K562 (cell line): ENCODE measurements around the gene SLC12A3. TPM values are rescaled to one million over a fixed set of nuclear protein-coding genes. Genes with fewer than 3 reads are reported as not detected.
A peak's percentile ranks its signal among the peaks of the same experiment; 100 is the strongest.

Source experiments
- ATAC-seq: fragments of 200-7000 bp; cut with Tn5 transposase; 3 replicates; pipeline ENCODE4 v1.9.1; 2020; ENCODE audit warnings: moderate library complexity
- Bru-seq: library from RNA; stranded (reverse); fragments of 400-500 nt; gene quantifications from one replicate; lab custom pipeline; 2021; lab: Mats Ljungman, UMichigan
- BruChase-seq, 2 experiments: library from RNA; stranded (reverse); fragments of 400-500 nt; gene quantifications; one replicate each; lab custom pipeline; 2021; lab: Mats Ljungman, UMichigan
- BruUV-seq: library from RNA; stranded (reverse); fragments of 400-500 nt; replicated peaks from 2 replicates; lab custom pipeline; 2021; lab: Mats Ljungman, UMichigan
- CTCF ChIA-PET: fragments of 300-600 bp; formaldehyde crosslinking; extraction: SDS; loops from one replicate; lab custom pipeline; 2021; ENCODE audit warnings: low intra/inter-chr PET ratio; lab: Yijun Ruan, JAX
- POLR2A ChIA-PET: fragments of 300-600, 350-650 bp; sonication (Branson Sonifier 250); formaldehyde crosslinking; extraction: SDS; loops from one replicate; lab custom pipeline; 2021; ENCODE audit warnings: antibody characterized with exemption, inconsistent platforms; lab: Yijun Ruan, JAX
- DNase-seq, 4 experiments: peaks; one replicate each; pipeline versions ENCODE4 v3.0.0 to v3.0.0-alpha.2; 2011 to 2018; ENCODE audit warnings: low spot score in 3 of 4, mixed read lengths in 3 of 4; ENCODE audit errors: extremely low read depth in 1 of 4
- FAIRE-seq: peaks from 2 replicates; lab custom pipeline; 2011; peaks lifted over from hg19 to GRCh38; lab: Jason Lieb, UNC
- H2AFZ ChIP-seq: 2 replicates; pipeline ENCODE4 v1.6.0; 2011; ENCODE audit warnings: low read depth, low read length, control low read depth, inconsistent platforms
- H3K27ac ChIP-seq: fragments of 200-600 bp; 3 replicates; pipeline ENCODE4 v1.8.0; 2011; ENCODE audit warnings: low read depth, mild to moderate bottlenecking, control low read depth, inconsistent platforms, low read length, moderate library complexity, mixed read lengths; ENCODE audit errors: extremely low read depth
- H3K27me3 ChIP-seq, 2 experiments: fragments of 300-600 bp in 1 of 2; 2 replicates in 1 of 2; 3 replicates in 1 of 2; pipeline versions ENCODE4 v1.6.0 to v1.8.0; 2011; ENCODE audit warnings: inconsistent platforms in 2 of 2, low read length in 2 of 2, mild to moderate bottlenecking in 1 of 2, mixed read lengths in 1 of 2, moderate library complexity in 1 of 2; ENCODE audit not compliant: control insufficient read depth in 2 of 2, insufficient read depth in 2 of 2
- H3K36me3 ChIP-seq: fragments of 300-600 bp; 3 replicates; pipeline ENCODE4 v1.8.0; 2011; ENCODE audit warnings: mild to moderate bottlenecking, low read length, inconsistent platforms; ENCODE audit not compliant: control insufficient read depth, insufficient read depth
- H3K4me1 ChIP-seq, 2 experiments: fragments of 200-600 bp in 1 of 2; replicated peaks in 1 of 2; 2 replicates in 1 of 2; 3 replicates in 1 of 2; pipeline versions ENCODE4 v1.5.1 to v1.8.0; 2011; ENCODE audit warnings: inconsistent platforms in 2 of 2, low read length in 2 of 2, mild to moderate bottlenecking in 1 of 2, mixed read lengths in 1 of 2, moderate library complexity in 1 of 2; ENCODE audit not compliant: control insufficient read depth in 2 of 2, insufficient read depth in 2 of 2
- H3K4me2 ChIP-seq: 2 replicates; pipeline ENCODE4 v1.6.1; 2011; ENCODE audit warnings: low read length, control low read depth, inconsistent platforms, mixed read lengths; ENCODE audit not compliant: insufficient read depth
- H3K4me3 ChIP-seq: fragments of 200-600 bp; sonication (generic), shearing (Covaris generic); 2 replicates; pipeline ENCODE4 v1.5.1; 2016; ENCODE audit warnings: control low read depth, inconsistent platforms
- H3K79me2 ChIP-seq: fragments of 200-600 bp; 3 replicates; pipeline ENCODE4 v1.8.0; 2011; ENCODE audit warnings: low read length, inconsistent platforms; ENCODE audit not compliant: control insufficient read depth, insufficient read depth
- H3K9ac ChIP-seq, 2 experiments: 2 replicates each; pipeline versions ENCODE4 v1.6.0 to v1.6.1; 2011; ENCODE audit warnings: low read depth in 2 of 2, low read length in 2 of 2, control low read depth in 1 of 2, inconsistent platforms in 1 of 2, mild to moderate bottlenecking in 1 of 2, mixed read lengths in 1 of 2; ENCODE audit not compliant: insufficient read depth in 1 of 2
- H3K9me1 ChIP-seq: one replicate; pipeline ENCODE4 v1.6.0; 2011; ENCODE audit warnings: inconsistent platforms, mild to moderate bottlenecking, low read length, moderate library complexity; ENCODE audit not compliant: control insufficient read depth, insufficient read depth
- H3K9me3 ChIP-seq: replicated peaks from 2 replicates; pipeline ENCODE4 v1.5.1; 2011; ENCODE audit warnings: low read depth, low read length, inconsistent platforms; ENCODE audit not compliant: control insufficient read depth, insufficient read depth
- H4K20me1 ChIP-seq: replicated peaks from 2 replicates; pipeline ENCODE4 v1.6.1; 2011; ENCODE audit warnings: low read length, inconsistent platforms, mixed read lengths; ENCODE audit not compliant: control insufficient read depth, insufficient read depth
- FOSL1 ChIP-seq: fragments of 200-800 bp; sonication (Bioruptor generic); conservative IDR thresholded peaks from 2 replicates; pipeline ENCODE4 v1.6.1; 2016; ENCODE audit warnings: missing genetic modification characterization, missing compliant biosample characterization
- NFIC ChIP-seq: fragments of 450-650 bp; IDR thresholded peaks from 2 replicates; pipeline ENCODE4 v1.6.1; 2017; ENCODE audit warnings: mild to moderate bottlenecking, inconsistent platforms
- WGBS: fragments of 100-300 bp; shearing (Covaris generic); methylation state at CpG from one replicate; pipeline ENCODE4 v1.1.6; 2016; ENCODE audit warnings: low coverage, mixed read lengths; ENCODE audit not compliant: insufficient coverage; ENCODE audit errors: missing lambda C conversion rate; 5-methylcytosine and 5-hydroxymethylcytosine counted together
- in situ Hi-C: fragments of 300-500 bp; cut with MboI; formaldehyde crosslinking; loops from 4 replicates; pipeline ENCODE4 v1.15.0; 2018; ENCODE audit warnings: inconsistent platforms, mixed read lengths
- intact Hi-C: fragments of 100-400 bp; cut with micrococcal nuclease; formaldehyde crosslinking; loops from 2 replicates; pipeline ENCODE4 v1.14.2; 2022
- long read RNA-seq, 3 experiments: library from polyadenylated mRNA in 2 of 3; library from RNA in 1 of 3; unstranded in 2 of 3; stranded (forward) in 1 of 3; transcript quantifications; one replicate each; pipeline ENCODE4 v2.0.0, GENCODE V29; 2019 to 2022
- polyA minus RNA-seq, 3 experiments: library from RNA; depleted of rRNA, polyadenylated mRNA; stranded (reverse); fragments of >200 nt; gene quantifications; 2 replicates each; pipeline ENCODE4 v1.2.3, GENCODE V29; 2011
- polyA plus RNA-seq, 8 experiments: library from polyadenylated mRNA; depleted of rRNA in 4 of 8; stranded (reverse) in 5 of 8; unstranded in 3 of 8; fragments of >200 nt; fragmentation: Nextera tagmentation in 2 of 8; fragmentation: Illumina TruSeq in 1 of 8; extraction: Ambion mirVana in 2 of 8; extraction: Trizol in 1 of 8; gene quantifications; 2 replicates each; pipeline versions ENCODE4 v1.2.1 to v1.2.3, GENCODE V29; 2011 to 2014; ENCODE audit warnings: inconsistent platforms in 1 of 8, missing spikeins in 1 of 8
- total RNA-seq, 7 experiments: library from RNA; depleted of rRNA in 6 of 7; stranded (reverse); fragments of >200 nt in 6 of 7; fragmentation: Illumina TruSeq in 2 of 7; extraction: Trizol in 2 of 7; gene quantifications; 2 replicates each; pipeline versions ENCODE4 v1.2.1 to v1.2.3, GENCODE V29; 2011 to 2021; ENCODE audit warnings: low replicate concordance in 1 of 7

The SLC12A3 gene, protein sequence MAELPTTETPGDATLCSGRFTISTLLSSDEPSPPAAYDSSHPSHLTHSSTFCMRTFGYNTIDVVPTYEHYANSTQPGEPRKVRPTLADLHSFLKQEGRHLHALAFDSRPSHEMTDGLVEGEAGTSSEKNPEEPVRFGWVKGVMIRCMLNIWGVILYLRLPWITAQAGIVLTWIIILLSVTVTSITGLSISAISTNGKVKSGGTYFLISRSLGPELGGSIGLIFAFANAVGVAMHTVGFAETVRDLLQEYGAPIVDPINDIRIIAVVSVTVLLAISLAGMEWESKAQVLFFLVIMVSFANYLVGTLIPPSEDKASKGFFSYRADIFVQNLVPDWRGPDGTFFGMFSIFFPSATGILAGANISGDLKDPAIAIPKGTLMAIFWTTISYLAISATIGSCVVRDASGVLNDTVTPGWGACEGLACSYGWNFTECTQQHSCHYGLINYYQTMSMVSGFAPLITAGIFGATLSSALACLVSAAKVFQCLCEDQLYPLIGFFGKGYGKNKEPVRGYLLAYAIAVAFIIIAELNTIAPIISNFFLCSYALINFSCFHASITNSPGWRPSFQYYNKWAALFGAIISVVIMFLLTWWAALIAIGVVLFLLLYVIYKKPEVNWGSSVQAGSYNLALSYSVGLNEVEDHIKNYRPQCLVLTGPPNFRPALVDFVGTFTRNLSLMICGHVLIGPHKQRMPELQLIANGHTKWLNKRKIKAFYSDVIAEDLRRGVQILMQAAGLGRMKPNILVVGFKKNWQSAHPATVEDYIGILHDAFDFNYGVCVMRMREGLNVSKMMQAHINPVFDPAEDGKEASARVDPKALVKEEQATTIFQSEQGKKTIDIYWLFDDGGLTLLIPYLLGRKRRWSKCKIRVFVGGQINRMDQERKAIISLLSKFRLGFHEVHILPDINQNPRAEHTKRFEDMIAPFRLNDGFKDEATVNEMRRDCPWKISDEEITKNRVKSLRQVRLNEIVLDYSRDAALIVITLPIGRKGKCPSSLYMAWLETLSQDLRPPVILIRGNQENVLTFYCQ
- not detected in 2 replicates for total RNA-seq (2011; cell fraction: chromatin; rRNA removed; ENCODE audit: low replicate concordance)
- total RNA-seq (2011; cell fraction: nucleolus; rRNA removed) = not detected in 2 replicates
- total RNA-seq (2011; cell fraction: nucleoplasm; rRNA removed) = not detected in 2 replicates
- total RNA-seq (2014; rRNA removed) (not detected in 2 replicates), total RNA-seq (2014; rRNA removed; fragmentation: Illumina TruSeq; extraction: Trizol) (not detected in 2 replicates), total RNA-seq (2015; rRNA removed; fragmentation: Illumina TruSeq; extraction: Trizol) (not detected in 2 replicates), total RNA-seq (2021) (not detected in 2 replicates), polyA plus RNA-seq (2011; rRNA removed) (not detected in 2 replicates), polyA plus RNA-seq (2014; fragmentation: Illumina TruSeq; extraction: Trizol) (not detected in 2 replicates), polyA plus RNA-seq (2014; fragmentation: Nextera tagmentation; extraction: Ambion mirVana) (not detected), polyA plus RNA-seq (2014; rRNA removed) (not detected in 2 replicates), polyA minus RNA-seq (2011; rRNA and poly(A)+ RNA removed) (not detected in 2 replicates), Bru-seq, nascent RNA (percentile 6 among the genes with signal in this experiment), BruChase-seq, experiment 1, labeled RNA remaining after a 2-hour chase (percentile 3 among the genes with signal in this experiment), BruChase-seq, experiment 2, labeled RNA remaining after a 6-hour chase (percentile 4 among the genes with signal in this experiment)
- not detected in 2 replicates for polyA plus RNA-seq (2011; cell fraction: cytosol; rRNA removed)
- polyA plus RNA-seq (2011; cell fraction: nucleus; rRNA removed) = 0.04 TPM in 1 of 2 replicates, not detected in the other
- polyA plus RNA-seq (2012) = 0.01 TPM in 1 of 2 replicates, not detected in the other
- polyA minus RNA-seq (2011; cell fraction: cytosol; rRNA and poly(A)+ RNA removed) = 0.95 and 1.3 TPM in 2 replicates
- polyA minus RNA-seq (2011; cell fraction: nucleus; rRNA and poly(A)+ RNA removed) = 0.13 TPM in 1 of 2 replicates, not detected in the other
- long read RNA-seq, experiment 1 = 0 reads
- long read RNA-seq, experiment 2 = 0 reads
- long read RNA-seq, experiment 3 = 0 reads

DNA sequence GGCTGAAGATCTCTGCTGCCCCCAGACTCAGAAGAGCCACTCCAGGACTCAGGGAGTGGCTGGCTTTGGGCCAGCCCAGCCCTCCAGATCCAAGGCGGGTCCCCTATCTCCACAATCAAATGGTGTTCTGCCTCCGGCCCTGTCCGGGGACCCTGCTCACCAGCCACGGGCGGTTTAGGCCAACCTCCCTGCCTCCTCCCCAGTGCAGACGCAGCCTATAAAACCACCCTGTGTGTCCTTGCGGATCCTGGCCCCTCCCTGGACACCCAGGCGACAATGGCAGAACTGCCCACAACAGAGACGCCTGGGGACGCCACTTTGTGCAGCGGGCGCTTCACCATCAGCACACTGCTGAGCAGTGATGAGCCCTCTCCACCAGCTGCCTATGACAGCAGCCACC, at the start of gene SLC12A3:
SLC12A3 (plus strand) TSS at position 248 of the 400 bp plus-strand sequence; CDS start at position 277, 29 bp downstream.
- Histone ChIP-seq H3K9me3 (no peaks in the 10 kb centered on the region), H3K27me3 (peaks cover 0 to 10% of the 10 kb centered on the region in 2 experiments; a peak in 3 of 5 replicates), H3K4me1 (peaks cover 2 to 13% of the 10 kb centered on the region in 2 experiments; a peak in 3 of 5 replicates), H3K79me2 (no peaks in the 10 kb centered on the region), H3K4me3 (no peak within 1 kb of the TSS), H2AFZ (no peak within 1 kb of the TSS), H3K9ac (peak within 1 kb of the TSS in 1 of 2 experiments; percentile 59; a peak in 2 of 4 replicates), H3K27ac (no peak within 1 kb of the TSS), H4K20me1 (no peaks in the 10 kb centered on the region; the same call in 1 of the 2 replicates)
- BruUV-seq = no TSS peak
- POLR2A ChIA-PET = interaction anchor here (0.7 kb wide), 1 partner anchor 12 kb away, joined by 3 read pairs; no protein-coding TSS in a partner anchor
- no peak for ATAC-seq
- TF ChIP-seq NFIC (peak; percentile 20; the same call in 1 of the 2 replicates), FOSL1 (tag) (no peak)
- TF ChIP-seq, all 486 proteins: peak for 1
- peak in 2 of 4 experiments; percentile 31 to 37 for DNase-seq
- Histone ChIP-seq H3K36me3 (no peaks in the 10 kb centered on the region), H3K9me1 (no peaks in the 10 kb centered on the region), H3K4me2 (no peak within 1 kb of the TSS)
- CTCF ChIA-PET = no interaction called here
- intact Hi-C loops = no loop called here
- in situ Hi-C loops = loop anchor here (5.0 to 10.0 kb wide), 2 partner anchors 87 to 280 kb away; partner anchors contain the start of gene MT3
- no peak for FAIRE-seq
- WGBS = 35% methylated on average over 12 of the region's 12 CpGs
